GM12892 (cell line): Measurements from ENCODE around the gene HYPK.

Experiments used
- POLR2A ChIP-seq: IDR thresholded peaks from 2 replicates; pipeline ENCODE4 v1.6.1; 2011; ENCODE audit warnings: low read depth, low read length, control low read depth
- POLR2AphosphoS5 ChIP-seq: IDR thresholded peaks from 2 replicates; pipeline ENCODE4 v1.6.1; 2011; ENCODE audit warnings: low read depth, low read length, control low read depth
- TAF1 ChIP-seq: IDR thresholded peaks from 2 replicates; pipeline ENCODE4 v1.6.1; 2011; ENCODE audit warnings: low read depth, mild to moderate bottlenecking, control low read depth, low read length, borderline replicate concordance

- no peak for TF ChIP-seq POLR2A
- no peak for TF ChIP-seq POLR2AphosphoS5
- no peak for TF ChIP-seq TAF1
These were observed 8.7 kb downstream of the HYPK start for GRCh38 chr15:43808960-43809678.
